ENCODE data around the gene FBXW7. TPM values are rescaled to one million over a fixed set of nuclear protein-coding genes. Genes with fewer than 3 reads are reported as not detected.
A peak's percentile ranks its signal among the peaks of the same experiment; 100 is the strongest.

FBXW7 gene
- total and polyA plus RNA-seq, 2 of the 13 experiments (the other 11 are each of a cell fraction or from before 2014, with no cell fraction given) = 5.0 to 40.9 TPM

GRCh38 chr4:152478461-152479237 is 57.2 kb downstream of the FBXW7 start (continued):
- TF ChIP-seq ZNF646 (CRISPR knock-in tag; IDR thresholded peaks at IDR 0.05) = no peak

GRCh38 chr4:152476796-152477195 is 59.1 kb downstream of the FBXW7 start:
- no peaks in the 10 kb centered on the region for H3K36me3 ChIP-seq (replicated peaks in 1 of 2; ENCODE audit: control insufficient read depth in 1 of 2, insufficient read depth in 2 of 2, low read length in 2 of 2)
- no peaks in the 10 kb centered on the region for H3K27me3 ChIP-seq (ENCODE audit: control insufficient read depth in 1 of 2, insufficient read depth in 2 of 2, low read length in 2 of 2)
- H2AFZ ChIP-seq (ENCODE audit: low read length) = no peak overlapping the region
- H3K4me1 ChIP-seq (ENCODE audit: insufficient read depth, low read length) = peaks cover 53% of the 10 kb centered on the region
- TF ChIP-seq CEBPB (IDR thresholded peaks at IDR 0.05; ENCODE audit: borderline replicate concordance, low read depth, low read length) (0 out of 2 replicates have a peak, but pooled peaks have one; percentile 16), KMT2B (CRISPR knock-in tag; IDR thresholded peaks at IDR 0.05) (no peak)
- peaks cover 45% of the 10 kb centered on the region for H3K79me2 ChIP-seq (ENCODE audit: insufficient read depth, low read length)
- no peak for FAIRE-seq
- POLR2A ChIA-PET = interaction anchor here (2.3 kb wide), 1 partner anchor 10 kb away, joined by 7 read pairs; no protein-coding TSS in a partner anchor
- WGBS (ENCODE audit: low lambda C conversion rate) = 97% methylated on average over 2 of the region's 2 CpGs
- no peaks in the 10 kb centered on the region for H4K20me1 ChIP-seq (ENCODE audit: insufficient read depth, low read length)
- H3K27ac ChIP-seq (ENCODE audit: extremely low read length, insufficient read depth, low read length) = no peak overlapping the region
- H3K9me3 ChIP-seq (ENCODE audit: low read length) = no peaks in the 10 kb centered on the region
- intact Hi-C loops (cut with micrococcal nuclease; ENCODE audit: unreplicated experiment) = no loop called here
- no peak overlapping the region for H3K4me2 ChIP-seq (ENCODE audit: low read depth, low read length)
- ATAC-seq = no peak
- BruUV-seq (replicated peaks) = no TSS peak
- CTCF ChIA-PET (ENCODE audit: low intra/inter-chr PET ratio, low total read pairs) = no interaction called here
- no peak overlapping the region for H3K4me3 ChIP-seq (replicated peaks in 1 of 3; ENCODE audit: insufficient read depth in 1 of 3, low read depth in 2 of 3, low read length in 3 of 3)
- H3K9ac ChIP-seq (ENCODE audit: insufficient read depth, low read depth, low read length) = no peak overlapping the region
- in situ Hi-C loops (cut with HindIII; ENCODE audit: extremely low pct_ligation_motif_present, low pct_unique_long_range_greater_than_20kb) = no loop called here
- no peak for DNase-seq (ENCODE audit: low spot score)

Data from HepG2 (cell line).